WTC11 (cell line): ENCODE measurements around the gene FCRL6. TPM values are rescaled to one million over a fixed set of nuclear protein-coding genes. Genes with fewer than 3 reads are reported as not detected.

Source experiments
- ATAC-seq: fragments of 200-7000 bp; cut with Tn5 transposase; 2 replicates; pipeline ENCODE4 v1.10.0; 2021; ENCODE audit warnings: mild to moderate bottlenecking, moderate library complexity
- CTCF ChIA-PET: fragments of 300-600 bp; sonication (Branson Sonifier 250); formaldehyde crosslinking; loops from one replicate; lab custom pipeline; 2021; ENCODE audit warnings: antibody characterized with exemption; lab: Charles Lee
- POLR2A ChIA-PET: fragments of 350-600 bp; sonication (Branson Sonifier 250); formaldehyde crosslinking; loops from one replicate; lab custom pipeline; 2021; ENCODE audit warnings: antibody characterized with exemption; lab: Charles Lee
- DNase-seq: peaks from one replicate; pipeline ENCODE4 v3.0.0; 2021; ENCODE audit warnings: low spot score
- H3K27ac Mint-ChIP-seq: 2 replicates; pipeline ENCODE4 v1.8.0; 2021; ENCODE audit warnings: mixed read lengths
- H3K27me3 Mint-ChIP-seq: 2 replicates; pipeline ENCODE4 v1.8.0; 2021; ENCODE audit warnings: low read depth, mild to moderate bottlenecking, moderate library complexity, mixed read lengths
- H3K36me3 Mint-ChIP-seq: 2 replicates; pipeline ENCODE4 v1.8.0; 2021; ENCODE audit warnings: mixed read lengths
- H3K4me1 Mint-ChIP-seq: 2 replicates; pipeline ENCODE4 v1.8.0; 2022; ENCODE audit warnings: mixed read lengths
- H3K4me3 Mint-ChIP-seq: 2 replicates; pipeline ENCODE4 v1.8.0; 2021; ENCODE audit warnings: mild to moderate bottlenecking, moderate library complexity, mixed read lengths
- H3K9me3 Mint-ChIP-seq: 2 replicates; pipeline ENCODE4 v1.8.0; 2021; ENCODE audit warnings: mixed read lengths
- CREB1 ChIP-seq: sonication (generic); formaldehyde crosslinking; IDR thresholded peaks from 2 replicates; pipeline ENCODE4 v1.8.0; 2023; ENCODE audit warnings: mild to moderate bottlenecking, missing genetic modification reagents
- CREM ChIP-seq: sonication (generic); formaldehyde crosslinking; IDR thresholded peaks from 2 replicates; pipeline ENCODE4 v1.8.1; 2022; ENCODE audit warnings: mild to moderate bottlenecking, missing genetic modification reagents, moderate library complexity
- ESRRA ChIP-seq: sonication (generic); formaldehyde crosslinking; IDR thresholded peaks from 2 replicates; pipeline ENCODE4 v1.8.1; 2022; ENCODE audit warnings: mild to moderate bottlenecking, missing genetic modification reagents, borderline replicate concordance
- ETV6 ChIP-seq: sonication (generic); formaldehyde crosslinking; IDR thresholded peaks from 2 replicates; pipeline ENCODE4 v1.8.1; 2022; ENCODE audit warnings: mild to moderate bottlenecking, missing genetic modification reagents
- GTF2I ChIP-seq: fragments of 250-450 bp; sonication (Bioruptor Pico); conservative IDR thresholded peaks from 2 replicates; pipeline ENCODE4 v1.4.0; 2021; ENCODE audit warnings: mild to moderate bottlenecking
- HMGA2 ChIP-seq: fragments of 250-450 bp; sonication (Bioruptor Pico); IDR thresholded peaks from 2 replicates; pipeline ENCODE4 v1.4.0; 2021; ENCODE audit warnings: mild to moderate bottlenecking, moderate library complexity
- NFYB ChIP-seq: sonication (generic); formaldehyde crosslinking; conservative IDR thresholded peaks from 2 replicates; pipeline ENCODE4 v1.8.0; 2022; ENCODE audit warnings: low read depth, missing genetic modification reagents
- NR2C2 ChIP-seq: sonication (generic); formaldehyde crosslinking; IDR thresholded peaks from 2 replicates; pipeline ENCODE4 v1.8.0; 2022; ENCODE audit warnings: mild to moderate bottlenecking, missing genetic modification reagents
- SMAD3 ChIP-seq: sonication (generic); formaldehyde crosslinking; IDR thresholded peaks from 2 replicates; pipeline ENCODE4 v1.8.0; 2022; ENCODE audit warnings: missing genetic modification reagents, mild to moderate bottlenecking, borderline replicate concordance
- SOX15 ChIP-seq: fragments of 250-450 bp; sonication (Bioruptor Pico); IDR thresholded peaks from 2 replicates; pipeline ENCODE4 v1.9.0; 2021; ENCODE audit warnings: mild to moderate bottlenecking
- TEAD1 ChIP-seq: sonication (generic); formaldehyde crosslinking; IDR thresholded peaks from 2 replicates; pipeline ENCODE4 v1.8.0; 2022; ENCODE audit warnings: mild to moderate bottlenecking, missing genetic modification reagents
- TEAD4 ChIP-seq: sonication (generic); formaldehyde crosslinking; IDR thresholded peaks from 2 replicates; pipeline ENCODE4 v1.8.0; 2022; ENCODE audit warnings: mild to moderate bottlenecking, missing genetic modification reagents
- ZBTB21 ChIP-seq: sonication (generic); formaldehyde crosslinking; IDR thresholded peaks from 2 replicates; pipeline ENCODE4 v1.8.1; 2023; ENCODE audit warnings: mild to moderate bottlenecking, missing genetic modification reagents, borderline replicate concordance
- ZNF121 ChIP-seq: sonication (generic); formaldehyde crosslinking; IDR thresholded peaks from 2 replicates; pipeline ENCODE4 v1.8.0; 2023; ENCODE audit warnings: missing genetic modification reagents
- ZNF219 ChIP-seq: sonication (generic); formaldehyde crosslinking; IDR thresholded peaks from 2 replicates; pipeline ENCODE4 v1.8.0; 2023; ENCODE audit warnings: missing genetic modification reagents, mild to moderate bottlenecking, borderline replicate concordance
- ZNF263 ChIP-seq: sonication (generic); formaldehyde crosslinking; IDR thresholded peaks from 2 replicates; pipeline ENCODE4 v1.8.1; 2022; ENCODE audit warnings: low read depth, mild to moderate bottlenecking, moderate library complexity, missing genetic modification reagents
- total RNA-seq: library from RNA; stranded (reverse); gene quantifications from 3 replicates; pipeline ENCODE4 v1.2.3, GENCODE V29; 2021
- TF ChIP-seq, protein P1 (sequence below): sonication (generic); formaldehyde crosslinking; IDR thresholded peaks from 2 replicates; pipeline ENCODE4 v1.8.1; 2023; ENCODE audit warnings: mild to moderate bottlenecking, missing genetic modification reagents, borderline replicate concordance
- TF ChIP-seq, protein P2 (sequence below): fragments of 250-450 bp; sonication (Bioruptor Pico); conservative IDR thresholded peaks from 2 replicates; pipeline ENCODE4 v1.9.0; 2021; ENCODE audit warnings: mild to moderate bottlenecking
- TF ChIP-seq, protein P3 (sequence below): sonication (generic); formaldehyde crosslinking; IDR thresholded peaks from 2 replicates; pipeline ENCODE4 v1.8.1; 2023; ENCODE audit warnings: mild to moderate bottlenecking, missing genetic modification reagents
- TF ChIP-seq, protein P4 (sequence below): sonication (generic); formaldehyde crosslinking; IDR thresholded peaks from 2 replicates; pipeline ENCODE4 v1.8.0; 2022; ENCODE audit warnings: mild to moderate bottlenecking, missing genetic modification reagents
- TF ChIP-seq, protein P5 (sequence below): sonication (generic); formaldehyde crosslinking; IDR thresholded peaks from 2 replicates; pipeline ENCODE4 v1.8.1; 2022; ENCODE audit warnings: mild to moderate bottlenecking, moderate library complexity, missing genetic modification reagents

The FCRL6 gene
- total RNA-seq, 1 experiment from 2014 or later: not detected

DNA sequence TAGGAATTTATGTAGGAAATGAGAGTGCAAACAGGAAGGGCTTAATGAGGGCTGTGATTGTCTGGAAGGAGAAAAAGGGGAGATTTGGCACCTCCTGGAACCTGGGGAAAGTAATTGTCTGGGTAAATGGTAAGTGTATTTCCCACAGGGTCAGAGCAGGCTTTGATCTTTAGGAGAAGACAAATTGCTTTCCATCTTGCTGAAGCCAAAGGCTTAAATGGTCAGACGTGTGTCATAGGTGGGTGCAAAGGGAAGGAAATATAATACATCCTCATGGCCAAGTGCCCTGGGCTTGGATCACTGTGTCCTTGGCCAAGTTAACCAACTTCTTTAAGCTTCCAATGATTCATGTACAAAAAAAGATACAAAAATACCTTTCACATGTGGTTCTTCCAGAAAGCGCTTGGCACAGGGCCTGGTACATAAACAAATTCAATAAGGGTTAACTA lies 22.7 kb upstream of the FCRL6 start:
- ATAC-seq (no peak), DNase-seq (no peak)
- H3K4me1 Mint-ChIP-seq: peaks cover 28% of the 10 kb centered on the region
- CTCF ChIA-PET: interaction anchor here (1.4 kb wide), 1 partner anchor 19 kb away, joined by 3 read pairs; no protein-coding TSS in a partner anchor
- H3K27ac Mint-ChIP-seq: no peak overlapping the region
- peaks cover 12% of the 10 kb centered on the region for H3K27me3 Mint-ChIP-seq
- no peak overlapping the region for H3K4me3 Mint-ChIP-seq
- H3K36me3 Mint-ChIP-seq: peaks cover 10% of the 10 kb centered on the region
- POLR2A ChIA-PET: no interaction called here
- TF ChIP-seq CREM (CRISPR knock-in tag) (no peak), SMAD3 (CRISPR knock-in tag) (no peak), TEAD4 (no peak), ZNF121 (CRISPR knock-in tag) (no peak), HMGA2 (CRISPR knock-in tag) (no peak)
- TF ChIP-seq, protein P1, sequence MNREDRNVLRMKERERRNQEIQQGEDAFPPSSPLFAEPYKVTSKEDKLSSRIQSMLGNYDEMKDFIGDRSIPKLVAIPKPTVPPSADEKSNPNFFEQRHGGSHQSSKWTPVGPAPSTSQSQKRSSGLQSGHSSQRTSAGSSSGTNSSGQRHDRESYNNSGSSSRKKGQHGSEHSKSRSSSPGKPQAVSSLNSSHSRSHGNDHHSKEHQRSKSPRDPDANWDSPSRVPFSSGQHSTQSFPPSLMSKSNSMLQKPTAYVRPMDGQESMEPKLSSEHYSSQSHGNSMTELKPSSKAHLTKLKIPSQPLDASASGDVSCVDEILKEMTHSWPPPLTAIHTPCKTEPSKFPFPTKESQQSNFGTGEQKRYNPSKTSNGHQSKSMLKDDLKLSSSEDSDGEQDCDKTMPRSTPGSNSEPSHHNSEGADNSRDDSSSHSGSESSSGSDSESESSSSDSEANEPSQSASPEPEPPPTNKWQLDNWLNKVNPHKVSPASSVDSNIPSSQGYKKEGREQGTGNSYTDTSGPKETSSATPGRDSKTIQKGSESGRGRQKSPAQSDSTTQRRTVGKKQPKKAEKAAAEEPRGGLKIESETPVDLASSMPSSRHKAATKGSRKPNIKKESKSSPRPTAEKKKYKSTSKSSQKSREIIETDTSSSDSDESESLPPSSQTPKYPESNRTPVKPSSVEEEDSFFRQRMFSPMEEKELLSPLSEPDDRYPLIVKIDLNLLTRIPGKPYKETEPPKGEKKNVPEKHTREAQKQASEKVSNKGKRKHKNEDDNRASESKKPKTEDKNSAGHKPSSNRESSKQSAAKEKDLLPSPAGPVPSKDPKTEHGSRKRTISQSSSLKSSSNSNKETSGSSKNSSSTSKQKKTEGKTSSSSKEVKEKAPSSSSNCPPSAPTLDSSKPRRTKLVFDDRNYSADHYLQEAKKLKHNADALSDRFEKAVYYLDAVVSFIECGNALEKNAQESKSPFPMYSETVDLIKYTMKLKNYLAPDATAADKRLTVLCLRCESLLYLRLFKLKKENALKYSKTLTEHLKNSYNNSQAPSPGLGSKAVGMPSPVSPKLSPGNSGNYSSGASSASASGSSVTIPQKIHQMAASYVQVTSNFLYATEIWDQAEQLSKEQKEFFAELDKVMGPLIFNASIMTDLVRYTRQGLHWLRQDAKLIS (CRISPR knock-in tag): no peak
- peaks cover 9% of the 10 kb centered on the region; the same call in 1 of the 2 replicates for H3K9me3 Mint-ChIP-seq

DNA sequence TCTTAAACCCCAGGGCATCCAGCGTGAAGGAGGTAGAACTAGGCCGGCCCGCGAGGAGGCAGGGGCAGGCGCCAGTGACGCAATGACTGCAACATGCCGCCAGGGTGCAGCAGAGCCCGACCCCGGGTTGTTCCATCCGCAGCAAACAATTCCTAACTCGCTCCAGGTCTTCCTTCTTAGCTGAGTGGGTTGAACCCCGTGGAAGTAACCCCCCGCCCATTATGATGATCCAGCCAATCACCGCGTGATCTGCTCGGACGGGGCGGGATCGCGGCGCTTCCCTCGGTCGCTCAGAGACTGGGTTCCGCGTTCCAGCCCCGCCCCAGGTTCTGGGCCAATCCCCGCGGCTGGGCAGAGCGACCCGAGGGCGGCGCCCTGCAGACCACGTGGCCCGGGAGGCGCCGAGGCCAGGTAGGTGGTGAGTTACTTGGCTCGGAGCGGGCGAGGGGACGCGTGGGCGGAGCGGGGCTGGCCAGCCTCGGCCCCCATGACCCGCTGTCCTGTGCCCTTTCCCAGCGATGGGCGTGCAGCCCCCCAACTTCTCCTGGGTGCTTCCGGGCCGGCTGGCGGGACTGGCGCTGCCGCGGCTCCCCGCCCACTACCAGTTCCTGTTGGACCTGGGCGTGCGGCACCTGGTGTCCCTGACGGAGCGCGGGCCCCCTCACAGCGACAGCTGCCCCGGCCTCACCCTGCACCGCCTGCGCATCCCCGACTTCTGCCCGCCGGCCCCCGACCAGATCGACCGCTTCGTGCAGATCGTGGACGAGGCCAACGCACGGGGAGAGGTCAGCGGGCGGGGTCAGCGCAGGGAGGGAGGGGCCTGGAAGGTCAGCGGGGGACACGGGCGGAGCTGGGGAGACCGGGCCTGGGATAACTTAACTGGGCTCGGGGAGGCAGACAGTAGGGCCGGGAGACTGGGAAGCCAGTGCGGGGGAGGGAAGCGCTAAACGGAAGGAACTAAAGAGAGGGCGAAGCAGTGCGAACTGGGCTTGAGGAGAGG lies 21.3 kb upstream of the FCRL6 start, which contains the start of gene DUSP23:
DUSP23 (plus strand) TSS at position 380 of the 1,000 bp plus-strand sequence; CDS start at position 519, 139 bp downstream.
- peaks cover 12% of the 10 kb centered on the region for H3K27me3 Mint-ChIP-seq
- peaks cover 10% of the 10 kb centered on the region for H3K36me3 Mint-ChIP-seq
- TF ChIP-seq TEAD4: peak; percentile 87; the same call in 1 of the 2 replicates
- no peak for TF ChIP-seq SOX15 (CRISPR knock-in tag)
- peak; percentile 96 for TF ChIP-seq TEAD1 (CRISPR knock-in tag)
- no peak for TF ChIP-seq ZNF263 (CRISPR knock-in tag)
- 0 out of 2 replicates have a peak, but pooled peaks have one; percentile 9 for TF ChIP-seq CREB1 (CRISPR knock-in tag)
- peak; percentile 93 for TF ChIP-seq SMAD3 (CRISPR knock-in tag)
- TF ChIP-seq, protein P2, sequence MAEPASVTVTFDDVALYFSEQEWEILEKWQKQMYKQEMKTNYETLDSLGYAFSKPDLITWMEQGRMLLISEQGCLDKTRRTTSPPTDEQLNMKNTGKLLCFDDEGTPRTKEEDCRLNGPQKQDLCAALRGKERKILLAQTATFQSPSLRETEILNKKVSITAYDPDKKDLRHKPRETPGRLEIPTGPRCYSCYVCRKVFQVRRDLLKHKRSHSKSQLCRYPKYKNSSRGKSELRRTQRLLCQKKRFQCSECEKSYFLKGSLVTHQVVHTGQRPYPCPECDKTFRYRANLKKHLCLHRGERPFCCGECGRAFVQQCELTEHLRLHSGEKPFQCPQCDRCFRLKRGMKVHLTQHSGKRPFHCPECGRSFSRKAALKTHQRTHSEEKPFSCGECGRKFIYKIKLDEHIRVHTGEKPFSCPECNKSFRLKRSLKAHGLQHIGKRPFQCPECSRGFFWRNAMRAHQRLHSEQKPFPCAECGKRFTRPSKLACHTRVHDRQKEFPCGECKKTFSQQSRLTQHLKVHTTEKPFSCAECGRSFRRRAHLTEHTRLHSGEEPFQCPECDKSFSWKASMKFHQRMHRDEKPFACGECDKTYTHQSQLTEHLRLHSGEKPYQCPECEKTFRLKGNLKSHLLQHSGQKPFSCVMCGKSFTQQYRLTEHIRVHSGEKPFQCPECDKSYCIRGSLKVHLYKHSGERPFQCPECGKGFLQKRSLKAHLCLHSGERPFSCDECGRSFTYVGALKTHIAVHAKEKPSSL (CRISPR knock-in tag): no peak
- peak; percentile 74 for TF ChIP-seq NFYB
- peak; percentile 85 for TF ChIP-seq ZBTB21
- TF ChIP-seq, protein P3, sequence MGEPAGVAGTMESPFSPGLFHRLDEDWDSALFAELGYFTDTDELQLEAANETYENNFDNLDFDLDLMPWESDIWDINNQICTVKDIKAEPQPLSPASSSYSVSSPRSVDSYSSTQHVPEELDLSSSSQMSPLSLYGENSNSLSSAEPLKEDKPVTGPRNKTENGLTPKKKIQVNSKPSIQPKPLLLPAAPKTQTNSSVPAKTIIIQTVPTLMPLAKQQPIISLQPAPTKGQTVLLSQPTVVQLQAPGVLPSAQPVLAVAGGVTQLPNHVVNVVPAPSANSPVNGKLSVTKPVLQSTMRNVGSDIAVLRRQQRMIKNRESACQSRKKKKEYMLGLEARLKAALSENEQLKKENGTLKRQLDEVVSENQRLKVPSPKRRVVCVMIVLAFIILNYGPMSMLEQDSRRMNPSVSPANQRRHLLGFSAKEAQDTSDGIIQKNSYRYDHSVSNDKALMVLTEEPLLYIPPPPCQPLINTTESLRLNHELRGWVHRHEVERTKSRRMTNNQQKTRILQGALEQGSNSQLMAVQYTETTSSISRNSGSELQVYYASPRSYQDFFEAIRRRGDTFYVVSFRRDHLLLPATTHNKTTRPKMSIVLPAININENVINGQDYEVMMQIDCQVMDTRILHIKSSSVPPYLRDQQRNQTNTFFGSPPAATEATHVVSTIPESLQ (CRISPR knock-in tag): peak; percentile 49; the same call in 1 of the 2 replicates
- TF ChIP-seq, protein P4, sequence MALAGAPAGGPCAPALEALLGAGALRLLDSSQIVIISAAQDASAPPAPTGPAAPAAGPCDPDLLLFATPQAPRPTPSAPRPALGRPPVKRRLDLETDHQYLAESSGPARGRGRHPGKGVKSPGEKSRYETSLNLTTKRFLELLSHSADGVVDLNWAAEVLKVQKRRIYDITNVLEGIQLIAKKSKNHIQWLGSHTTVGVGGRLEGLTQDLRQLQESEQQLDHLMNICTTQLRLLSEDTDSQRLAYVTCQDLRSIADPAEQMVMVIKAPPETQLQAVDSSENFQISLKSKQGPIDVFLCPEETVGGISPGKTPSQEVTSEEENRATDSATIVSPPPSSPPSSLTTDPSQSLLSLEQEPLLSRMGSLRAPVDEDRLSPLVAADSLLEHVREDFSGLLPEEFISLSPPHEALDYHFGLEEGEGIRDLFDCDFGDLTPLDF (CRISPR knock-in tag): peak; percentile 84; the same call in 1 of the 2 replicates
- peak; percentile 83; the same call in 1 of the 2 replicates for TF ChIP-seq ZNF219 (CRISPR knock-in tag)
- TF ChIP-seq NR2C2 (CRISPR knock-in tag): no peak; the same call in 1 of the 2 replicates
- TF ChIP-seq ESRRA: peak; percentile 93; the same call in 1 of the 2 replicates
- TF ChIP-seq, protein P5, sequence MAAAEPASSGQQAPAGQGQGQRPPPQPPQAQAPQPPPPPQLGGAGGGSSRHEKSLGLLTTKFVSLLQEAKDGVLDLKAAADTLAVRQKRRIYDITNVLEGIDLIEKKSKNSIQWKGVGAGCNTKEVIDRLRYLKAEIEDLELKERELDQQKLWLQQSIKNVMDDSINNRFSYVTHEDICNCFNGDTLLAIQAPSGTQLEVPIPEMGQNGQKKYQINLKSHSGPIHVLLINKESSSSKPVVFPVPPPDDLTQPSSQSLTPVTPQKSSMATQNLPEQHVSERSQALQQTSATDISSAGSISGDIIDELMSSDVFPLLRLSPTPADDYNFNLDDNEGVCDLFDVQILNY (CRISPR knock-in tag): peak; percentile 56; the same call in 1 of the 2 replicates
- peak; percentile 98 for TF ChIP-seq ETV6 (CRISPR knock-in tag)
- TF ChIP-seq GTF2I: no peak

More for the DNA sequence above, 21.3 kb upstream of the FCRL6 start, which contains the start of gene DUSP23:
- H3K9me3 Mint-ChIP-seq: peaks cover 9% of the 10 kb centered on the region; the same call in 1 of the 2 replicates
- H3K27ac Mint-ChIP-seq: no peak within 1 kb of the TSS
- H3K4me1 Mint-ChIP-seq: peaks cover 37% of the 10 kb centered on the region
- ATAC-seq: peak; percentile 94
- POLR2A ChIA-PET: no interaction called here
- CTCF ChIA-PET: interaction anchor here (0.6 to 2.7 kb wide), 29 partner anchors 9 to 655 kb away, joined by 3 to 51 read pairs (median 4); partner anchors contain the start of genes FCRL6 and PIGM
- peak within 1 kb of the TSS; percentile 77 for H3K4me3 Mint-ChIP-seq
- peak; percentile 98 for DNase-seq
